ENCODE data around the gene SUPT20HL2.

GRCh38 chrX:24298191-24298590 lies 15.7 kb downstream of the SUPT20HL2 start:
- TF ChIP-seq, protein P1, sequence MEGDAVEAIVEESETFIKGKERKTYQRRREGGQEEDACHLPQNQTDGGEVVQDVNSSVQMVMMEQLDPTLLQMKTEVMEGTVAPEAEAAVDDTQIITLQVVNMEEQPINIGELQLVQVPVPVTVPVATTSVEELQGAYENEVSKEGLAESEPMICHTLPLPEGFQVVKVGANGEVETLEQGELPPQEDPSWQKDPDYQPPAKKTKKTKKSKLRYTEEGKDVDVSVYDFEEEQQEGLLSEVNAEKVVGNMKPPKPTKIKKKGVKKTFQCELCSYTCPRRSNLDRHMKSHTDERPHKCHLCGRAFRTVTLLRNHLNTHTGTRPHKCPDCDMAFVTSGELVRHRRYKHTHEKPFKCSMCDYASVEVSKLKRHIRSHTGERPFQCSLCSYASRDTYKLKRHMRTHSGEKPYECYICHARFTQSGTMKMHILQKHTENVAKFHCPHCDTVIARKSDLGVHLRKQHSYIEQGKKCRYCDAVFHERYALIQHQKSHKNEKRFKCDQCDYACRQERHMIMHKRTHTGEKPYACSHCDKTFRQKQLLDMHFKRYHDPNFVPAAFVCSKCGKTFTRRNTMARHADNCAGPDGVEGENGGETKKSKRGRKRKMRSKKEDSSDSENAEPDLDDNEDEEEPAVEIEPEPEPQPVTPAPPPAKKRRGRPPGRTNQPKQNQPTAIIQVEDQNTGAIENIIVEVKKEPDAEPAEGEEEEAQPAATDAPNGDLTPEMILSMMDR (conservative IDR thresholded peaks at IDR 0.05; ENCODE audit: low read depth, low read length) = no peak
- TF ChIP-seq EZH2phosphoT487 (IDR thresholded peaks at IDR 0.05; ENCODE audit: borderline replicate concordance, low read length) = no peak

All from PC-3 (cell line).